OCI-LY1 (cell line): ENCODE measurements around the gene TRIM31.

Experiments used
- EZH2 ChIP-seq: fragments of 200-600 bp; sonication (generic), shearing (Covaris generic); IDR thresholded peaks from 2 replicates; pipeline ENCODE4 v1.8.0; 2017; ENCODE audit warnings: borderline replicate concordance, mixed run types, mild to moderate bottlenecking, antibody characterized with exemption, low read length, moderate library complexity, mixed read lengths
- TF ChIP-seq, protein P1 (sequence below): fragments of 200-600 bp; sonication (generic), shearing (Covaris generic); IDR thresholded peaks from 2 replicates; pipeline ENCODE4 v1.5.1; 2017; ENCODE audit warnings: mild to moderate bottlenecking, antibody characterized with exemption, low read length, moderate library complexity, mixed read lengths

DNA sequence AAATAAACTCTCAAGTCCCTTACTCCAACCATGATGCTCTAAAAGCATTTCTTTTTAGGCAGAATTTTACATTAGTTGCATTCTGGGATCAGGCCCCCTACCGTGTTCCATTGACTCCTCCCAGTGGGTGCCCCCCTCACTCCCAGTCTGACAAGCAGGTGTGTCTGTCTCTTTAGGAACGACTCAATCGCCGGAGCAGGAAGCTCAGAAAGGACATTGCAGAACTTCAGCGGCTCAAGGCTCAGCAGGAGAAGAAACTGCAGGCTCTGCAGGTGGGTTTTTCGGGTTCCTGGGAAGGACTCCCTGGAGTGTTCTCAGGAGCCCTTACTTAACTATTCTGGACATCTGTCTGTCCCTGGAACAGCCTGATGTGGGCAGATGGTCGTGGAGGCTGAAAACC lies 32.9 kb upstream of the TRIM31 start:
- TF ChIP-seq, protein P1, sequence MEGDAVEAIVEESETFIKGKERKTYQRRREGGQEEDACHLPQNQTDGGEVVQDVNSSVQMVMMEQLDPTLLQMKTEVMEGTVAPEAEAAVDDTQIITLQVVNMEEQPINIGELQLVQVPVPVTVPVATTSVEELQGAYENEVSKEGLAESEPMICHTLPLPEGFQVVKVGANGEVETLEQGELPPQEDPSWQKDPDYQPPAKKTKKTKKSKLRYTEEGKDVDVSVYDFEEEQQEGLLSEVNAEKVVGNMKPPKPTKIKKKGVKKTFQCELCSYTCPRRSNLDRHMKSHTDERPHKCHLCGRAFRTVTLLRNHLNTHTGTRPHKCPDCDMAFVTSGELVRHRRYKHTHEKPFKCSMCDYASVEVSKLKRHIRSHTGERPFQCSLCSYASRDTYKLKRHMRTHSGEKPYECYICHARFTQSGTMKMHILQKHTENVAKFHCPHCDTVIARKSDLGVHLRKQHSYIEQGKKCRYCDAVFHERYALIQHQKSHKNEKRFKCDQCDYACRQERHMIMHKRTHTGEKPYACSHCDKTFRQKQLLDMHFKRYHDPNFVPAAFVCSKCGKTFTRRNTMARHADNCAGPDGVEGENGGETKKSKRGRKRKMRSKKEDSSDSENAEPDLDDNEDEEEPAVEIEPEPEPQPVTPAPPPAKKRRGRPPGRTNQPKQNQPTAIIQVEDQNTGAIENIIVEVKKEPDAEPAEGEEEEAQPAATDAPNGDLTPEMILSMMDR = no peak
- no peak for TF ChIP-seq EZH2
